ENCODE data around the gene DNAH7.
A peak's percentile ranks its signal among the peaks of the same experiment; 100 is the strongest.
"Not testable (repeated sequence)": the region's sequence is repeated elsewhere in the genome, so short reads cannot be mapped to it uniquely, and the experiment has no call there.

The DNAH7 gene

GRCh38 chr2:196068271-196069209 lies at the start of gene DNAH7:
Gene DNAH7 (minus strand): TSS chr2:196068837. CDS start chr2:196068711, 126 bp downstream.
- peak; percentile 94 for DNase-seq (ENCODE audit: low spot score)

- DNase-seq (ENCODE audit: low spot score), result no peak
These were observed 48.6 kb upstream of the DNAH7 start for GRCh38 chr2:196117214-196117705.

DNA sequence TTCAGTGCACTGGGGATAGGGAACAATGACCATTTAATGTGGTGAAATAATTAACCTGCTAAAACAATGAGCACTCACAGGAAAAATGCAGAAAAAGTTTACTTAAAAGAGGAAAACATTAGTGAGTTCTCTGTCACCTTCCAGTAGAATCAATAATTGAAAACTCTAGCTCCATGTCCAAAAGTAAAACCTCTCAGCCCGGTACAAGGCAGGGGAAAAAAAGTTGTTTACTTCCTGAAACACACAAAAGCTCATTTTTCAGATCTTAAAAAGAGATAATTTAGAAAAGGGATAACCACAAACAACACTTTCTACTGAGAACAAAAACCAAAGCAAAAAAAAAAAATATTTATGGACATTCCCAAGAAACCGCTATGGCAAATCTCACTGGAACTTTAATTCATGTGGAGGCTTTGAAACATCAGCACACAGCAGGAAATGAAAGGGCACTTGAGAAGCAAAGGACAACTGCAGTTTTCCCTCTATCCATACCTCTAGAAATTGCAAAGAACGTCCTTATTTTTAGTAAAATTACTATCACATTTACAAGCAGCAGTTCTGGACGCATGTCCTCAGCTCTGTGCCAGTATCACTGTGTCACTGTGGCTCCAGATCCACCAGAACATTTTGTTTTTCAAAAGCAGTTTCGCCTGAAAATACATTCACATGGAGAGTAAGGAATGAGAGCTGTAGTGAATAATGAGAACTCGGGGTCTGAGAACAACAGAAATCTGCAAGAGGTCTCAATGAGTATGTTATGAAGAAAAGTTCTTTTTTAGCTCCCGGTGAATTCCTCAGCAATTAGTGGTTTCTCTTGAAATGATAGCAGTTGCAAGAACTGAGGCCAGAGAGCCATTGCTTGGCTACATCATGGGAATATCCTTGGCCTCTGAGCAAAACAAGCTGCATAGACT lies 44.7 kb upstream of the DNAH7 start:
- DNase-seq (ENCODE audit: low spot score), result no peak

- no peak for DNase-seq (ENCODE audit: low spot score)
These were observed 43.9 kb upstream of the DNAH7 start for GRCh38 chr2:196112418-196113034.

GRCh38 chr2:196108604-196109003 lies 40.0 kb upstream of the DNAH7 start:
- DNase-seq (ENCODE audit: low spot score), result no peak

DNA sequence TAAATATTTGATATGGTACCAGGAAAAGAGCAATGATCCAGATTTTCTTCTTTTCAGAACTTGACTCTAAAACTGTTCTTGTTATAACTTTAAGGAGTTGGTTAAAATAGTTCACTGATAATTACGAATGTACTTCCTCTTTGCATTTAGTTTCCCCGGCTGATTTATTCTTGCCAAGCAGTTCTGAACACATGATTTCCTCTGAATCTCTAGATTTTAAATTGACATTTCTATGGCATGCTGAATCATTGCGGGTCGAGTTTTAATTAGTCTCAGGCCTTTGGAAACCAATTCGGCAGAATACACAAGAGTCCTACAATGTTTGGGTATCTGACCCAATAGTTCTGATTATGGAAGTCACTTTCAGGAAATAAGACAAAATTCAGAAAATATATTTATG lies 37.3 kb upstream of the DNAH7 start:
- DNase-seq (ENCODE audit: low spot score), result no peak

GRCh38 chr2:196104066-196104465 lies 35.4 kb upstream of the DNAH7 start:
- DNase-seq (ENCODE audit: low spot score), result no peak

GRCh38 chr2:196103626-196104025 lies 35.0 kb upstream of the DNAH7 start:
- DNase-seq (ENCODE audit: low spot score), result no peak

GRCh38 chr2:196101325-196101991 lies 32.8 kb upstream of the DNAH7 start:
- DNase-seq (ENCODE audit: low spot score), result no peak

DNA sequence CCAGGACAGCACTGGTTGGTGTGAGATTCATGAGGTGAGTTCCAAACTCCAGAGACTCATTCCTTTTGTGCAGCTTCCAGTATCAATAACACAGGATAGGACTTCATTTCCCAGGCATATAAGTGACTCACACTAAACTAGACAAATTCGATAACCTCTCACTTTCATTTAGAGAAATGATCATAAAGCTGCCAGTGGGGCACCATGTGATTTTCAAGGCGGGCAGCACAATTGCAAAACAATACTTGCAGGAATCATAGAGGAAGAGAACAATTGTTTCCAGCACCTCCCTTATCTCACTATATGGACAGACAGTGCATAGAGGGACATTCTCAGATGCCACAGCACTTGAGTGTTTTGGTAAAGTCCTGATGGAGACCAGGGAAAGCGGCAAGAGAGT lies 31.3 kb upstream of the DNAH7 start:
- no peak for DNase-seq (ENCODE audit: low spot score)

DNA sequence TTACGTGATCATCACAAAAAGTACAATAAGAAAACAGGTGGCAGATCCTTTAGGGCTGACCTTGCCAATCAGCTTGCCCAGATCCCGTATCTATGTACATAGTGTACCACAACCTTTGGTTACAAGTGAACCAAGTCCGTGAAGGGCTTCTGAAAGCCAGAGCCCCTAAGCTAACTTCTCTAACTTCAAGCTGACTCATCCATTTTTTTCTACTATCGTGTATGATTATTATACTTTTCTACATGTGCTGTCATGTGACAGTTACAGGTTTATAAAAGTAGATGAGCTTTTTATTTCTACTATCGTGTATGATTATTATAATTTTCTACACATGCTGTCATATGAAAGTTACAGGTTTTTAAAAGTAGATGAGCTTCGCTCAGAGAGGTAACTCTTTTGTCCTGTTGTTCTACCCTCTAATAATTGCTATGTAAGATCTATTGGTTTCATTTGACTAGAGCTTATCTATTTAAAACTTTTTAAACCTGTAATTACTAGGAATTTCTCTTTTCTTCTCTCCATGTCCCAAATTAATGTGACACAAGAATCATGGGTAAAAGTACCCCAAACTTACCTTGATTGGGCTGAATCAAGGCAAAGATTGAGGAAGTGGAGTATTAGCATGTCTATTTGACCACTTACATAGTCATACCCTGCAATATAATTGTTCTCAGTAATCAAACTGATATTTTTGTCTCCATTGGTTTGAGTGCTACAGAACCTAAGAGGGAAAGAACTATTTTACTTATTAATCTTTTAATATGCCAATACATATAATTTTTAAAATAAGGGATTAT lies 29.4 kb upstream of the DNAH7 start:
- no peak for DNase-seq (ENCODE audit: low spot score)

GRCh38 chr2:196096982-196097745 lies 28.5 kb upstream of the DNAH7 start:
- peak; percentile 41 for DNase-seq (ENCODE audit: low spot score)

GRCh38 chr2:196096264-196096663 lies 27.6 kb upstream of the DNAH7 start:
- DNase-seq (ENCODE audit: low spot score), result no peak

DNA sequence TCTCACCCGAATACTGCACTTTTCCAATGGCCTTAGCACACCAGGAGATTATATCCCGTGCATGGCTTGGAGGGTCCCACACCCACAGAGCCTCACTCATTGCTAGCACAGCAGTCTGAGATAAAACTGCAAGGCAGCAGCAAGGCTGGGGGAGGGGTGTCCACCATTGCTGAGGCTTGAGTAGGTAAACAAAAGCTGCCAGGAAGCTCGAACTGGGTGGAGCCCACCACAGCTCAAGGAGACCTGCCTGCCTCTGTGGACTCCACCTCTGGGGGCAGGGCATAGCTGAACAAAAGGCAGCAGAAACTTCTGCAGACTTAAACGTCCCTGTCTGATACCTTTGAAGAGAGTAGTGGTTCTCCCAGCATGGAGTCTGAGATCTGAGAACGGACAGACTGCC lies 20.8 kb upstream of the DNAH7 start:
- not testable (repeated sequence) for DNase-seq (ENCODE audit: low spot score)

DNA sequence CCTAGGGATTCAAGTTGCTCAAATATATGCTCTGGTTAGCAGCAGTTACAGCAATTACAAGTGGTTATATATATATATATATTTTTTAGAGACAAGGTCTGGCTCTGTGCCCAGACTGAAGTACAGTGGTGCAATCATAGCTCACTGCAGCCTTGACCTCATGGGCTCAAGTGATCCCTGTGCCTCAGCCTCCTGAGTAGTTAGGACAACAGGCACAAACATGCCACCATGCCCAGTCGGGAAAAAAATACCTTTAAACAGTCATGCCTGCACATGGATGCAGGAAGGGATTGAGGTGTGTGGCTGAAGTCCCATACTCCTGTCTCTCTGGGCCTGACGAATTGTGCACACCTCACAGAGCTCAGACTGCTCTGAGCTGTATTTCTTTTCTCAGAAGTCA lies 19.6 kb upstream of the DNAH7 start:
- no peak for DNase-seq (ENCODE audit: low spot score)

GRCh38 chr2:196086517-196087368 lies 18.1 kb upstream of the DNAH7 start:
- DNase-seq (ENCODE audit: low spot score), result no peak

DNA sequence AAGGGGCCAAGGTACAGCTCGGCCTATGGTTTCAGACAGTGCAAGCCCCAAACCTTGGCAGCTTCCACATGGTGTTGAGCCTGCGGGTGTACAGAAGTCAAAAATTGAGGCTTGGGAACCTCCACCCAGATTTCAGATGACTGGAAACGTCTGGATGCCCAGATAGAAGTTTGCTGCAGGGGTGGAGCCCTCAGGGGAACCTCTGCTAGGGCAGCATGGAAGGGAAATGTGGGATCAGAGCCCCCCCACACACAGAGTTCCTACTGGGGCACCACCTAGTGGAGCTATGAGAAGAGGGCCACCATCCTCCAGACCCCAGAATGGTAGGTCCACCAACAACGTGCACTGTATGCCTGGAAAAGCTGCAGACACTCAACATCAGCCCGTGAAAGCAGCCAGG lies 15.0 kb upstream of the DNAH7 start:
- no peak for DNase-seq (ENCODE audit: low spot score)

GRCh38 chr2:196080526-196080925 lies 11.9 kb upstream of the DNAH7 start:
- DNase-seq (ENCODE audit: low spot score), result no peak

- no peak for DNase-seq (ENCODE audit: low spot score)
These were observed 10.4 kb upstream of the DNAH7 start for GRCh38 chr2:196079052-196079451.
